ENCODE measurements around the gene PODXL2. TPM values are rescaled to one million over a fixed set of nuclear protein-coding genes. Genes with fewer than 3 reads are reported as not detected.

Gene PODXL2
- total RNA-seq, 1 experiment from 2014 or later: 33.6 TPM

- TF ChIP-seq AFF4 (CRISPR knock-in tag; IDR thresholded peaks at IDR 0.05; ENCODE audit: borderline replicate concordance) (no peak), MLX (CRISPR knock-in tag; IDR thresholded peaks at IDR 0.05) (no peak), ELF4 (CRISPR knock-in tag; IDR thresholded peaks at IDR 0.05; ENCODE audit: low read depth) (no peak), FOXJ3 (CRISPR knock-in tag; IDR thresholded peaks at IDR 0.05; ENCODE audit: borderline replicate concordance) (no peak), ARID4B (CRISPR knock-in tag; IDR thresholded peaks at IDR 0.05; ENCODE audit: borderline replicate concordance) (no peak)
These were observed 5.7 kb downstream of the PODXL2 start (continued) for GRCh38 chr3:127634653-127635052.

GRCh38 chr3:127637546-127637945, 8.6 kb downstream of the PODXL2 start:
- Mint-ChIP-seq H3K4me1 (peaks cover 16% of the 10 kb centered on the region), H3K27ac (no peak overlapping the region), H3K4me3 (no peak overlapping the region), H3K27me3 (ENCODE audit: low read depth) (no peaks in the 10 kb centered on the region), H3K36me3 (peaks cover 2% of the 10 kb centered on the region), H3K9me3 (no peaks in the 10 kb centered on the region)
- DNase-seq (ENCODE audit: low spot score) (no peak), ATAC-seq (no peak)
- ChIA-PET CTCF (interaction anchor here (0.9 kb wide), 1 partner anchor 63 kb away, joined by 3 read pairs; no protein-coding TSS in a partner anchor), POLR2A (no interaction called here)
- no peak for TF ChIP-seq CREM (CRISPR knock-in tag; IDR thresholded peaks at IDR 0.05)

GRCh38 chr3:127637971-127638370, 9.0 kb downstream of the PODXL2 start:
- peaks cover 13% of the 10 kb centered on the region for H3K4me1 Mint-ChIP-seq
- no peak overlapping the region for H3K4me3 Mint-ChIP-seq
- ChIA-PET CTCF (interaction anchor here (0.9 kb wide), 1 partner anchor 63 kb away, joined by 3 read pairs; no protein-coding TSS in a partner anchor), POLR2A (no interaction called here)
- no peaks in the 10 kb centered on the region for H3K27me3 Mint-ChIP-seq (ENCODE audit: low read depth)
- DNase-seq (ENCODE audit: low spot score) (no peak), ATAC-seq (no peak)
- H3K36me3 Mint-ChIP-seq: peaks cover 2% of the 10 kb centered on the region
- no peaks in the 10 kb centered on the region for H3K9me3 Mint-ChIP-seq
- no peak overlapping the region for H3K27ac Mint-ChIP-seq
- no peak for TF ChIP-seq TEAD1 (CRISPR knock-in tag; IDR thresholded peaks at IDR 0.05)
- no peak for TF ChIP-seq MYBL2 (CRISPR knock-in tag; IDR thresholded peaks at IDR 0.05)
- no peak for TF ChIP-seq ATF3 (CRISPR knock-in tag; conservative IDR thresholded peaks at IDR 0.05)
- no peak for TF ChIP-seq ZNF425 (CRISPR knock-in tag; conservative IDR thresholded peaks at IDR 0.05)
- TF ChIP-seq MAX (CRISPR knock-in tag; IDR thresholded peaks at IDR 0.05): no peak
- no peak for TF ChIP-seq ATF6 (CRISPR knock-in tag; IDR thresholded peaks at IDR 0.05)
- TF ChIP-seq SMAD4 (CRISPR knock-in tag; IDR thresholded peaks at IDR 0.05): no peak
- TF ChIP-seq CDX4 (CRISPR knock-in tag; IDR thresholded peaks at IDR 0.05; ENCODE audit: borderline replicate concordance): no peak
- TF ChIP-seq PREB (CRISPR knock-in tag; IDR thresholded peaks at IDR 0.05; ENCODE audit: borderline replicate concordance): no peak
- TF ChIP-seq ZNF317 (CRISPR knock-in tag; IDR thresholded peaks at IDR 0.05; ENCODE audit: borderline replicate concordance, low read depth): no peak
